IMR-90 (cell line): ENCODE data around the gene C15orf40. TPM values are rescaled to one million over a fixed set of nuclear protein-coding genes. Genes with fewer than 3 reads are reported as not detected.

ENCODE experiments used
- ATAC-seq: fragments of 200-7000 bp; cut with Tn5 transposase; 2 replicates; pipeline ENCODE4 v1.9.1; 2020; ENCODE audit warnings: low read depth, mild to moderate bottlenecking, moderate library complexity
- BruUV-seq: library from RNA; stranded (reverse); fragments of 400-500 nt; replicated peaks from 2 replicates; lab custom pipeline; 2021; lab: Mats Ljungman, UMichigan
- CTCF ChIA-PET: fragments of 300-600 bp; formaldehyde crosslinking; extraction: SDS; loops from one replicate; lab custom pipeline; 2021; ENCODE audit warnings: antibody characterized with exemption; lab: Yijun Ruan, JAX
- POLR2A ChIA-PET: fragments of 300-600 bp; sonication (Branson Sonifier 250); formaldehyde crosslinking; loops from one replicate; lab custom pipeline; 2022; ENCODE audit warnings: antibody characterized with exemption; ENCODE audit not compliant: unreplicated experiment; lab: Charles Lee
- DNase-seq: peaks from one replicate; pipeline ENCODE4 v3.0.0; 2013
- H2AFZ ChIP-seq: replicated peaks from 2 replicates; pipeline ENCODE3; 2013; ENCODE audit warnings: low read length, mild to moderate bottlenecking; ENCODE audit not compliant: poor library complexity
- H2AK5ac ChIP-seq: 2 replicates; pipeline ENCODE4 v1.6.1; 2013; ENCODE audit warnings: low read depth, low read length, inconsistent platforms
- H2AK9ac ChIP-seq: replicated peaks from 2 replicates; pipeline ENCODE3; 2013; ENCODE audit warnings: mild to moderate bottlenecking, low read depth, low read length, moderate library complexity; ENCODE audit not compliant: poor library complexity
- H2BK120ac ChIP-seq: 2 replicates; pipeline ENCODE4 v1.6.1; 2013; ENCODE audit warnings: low read depth, low read length, inconsistent platforms
- H2BK15ac ChIP-seq: 3 replicates; pipeline ENCODE4 v1.6.1; 2013; ENCODE audit warnings: low read depth, low read length, inconsistent platforms
- H2BK20ac ChIP-seq: 2 replicates; pipeline ENCODE4 v1.6.1; 2013; ENCODE audit warnings: low read depth, mild to moderate bottlenecking, inconsistent platforms, low read length, moderate library complexity
- H2BK5ac ChIP-seq: 2 replicates; pipeline ENCODE4 v1.6.1; 2013; ENCODE audit warnings: mild to moderate bottlenecking, low read depth, low read length, inconsistent platforms; ENCODE audit not compliant: poor library complexity, severe bottlenecking
- H3K14ac ChIP-seq: replicated peaks from 2 replicates; pipeline ENCODE4 v1.6.1; 2013; ENCODE audit warnings: low read depth, low read length, inconsistent platforms
- H3K18ac ChIP-seq: 2 replicates; pipeline ENCODE4 v1.6.1; 2013; ENCODE audit warnings: low read depth, low read length, control low read depth
- H3K23ac ChIP-seq: 2 replicates; pipeline ENCODE4 v1.6.1; 2013; ENCODE audit warnings: low read depth, low read length, inconsistent platforms
- H3K27ac ChIP-seq: 2 replicates; pipeline ENCODE4 v1.5.1; 2013; ENCODE audit warnings: mild to moderate bottlenecking, control low read depth, low read length; ENCODE audit not compliant: insufficient read depth
- H3K27me3 ChIP-seq: 2 replicates; pipeline ENCODE4 v1.6.1; 2013; ENCODE audit warnings: low read length; ENCODE audit not compliant: control insufficient read depth, insufficient read depth
- H3K36me3 ChIP-seq: 2 replicates; pipeline ENCODE4 v1.6.1; 2013; ENCODE audit warnings: low read length, mixed read lengths; ENCODE audit not compliant: control insufficient read depth, insufficient read depth
- H3K4ac ChIP-seq: 2 replicates; pipeline ENCODE4 v1.6.1; 2013; ENCODE audit warnings: low read depth, low read length, inconsistent platforms
- H3K4me1 ChIP-seq: 2 replicates; pipeline ENCODE4 v1.6.1; 2013; ENCODE audit warnings: low read length, mixed read lengths; ENCODE audit not compliant: control insufficient read depth, insufficient read depth
- H3K4me2 ChIP-seq: 2 replicates; pipeline ENCODE4 v1.6.1; 2013; ENCODE audit warnings: low read depth, mild to moderate bottlenecking, control low read depth, low read length, moderate library complexity
- H3K4me3 ChIP-seq: 2 replicates; pipeline ENCODE4 v1.5.1; 2013; ENCODE audit warnings: low read depth, mild to moderate bottlenecking, control low read depth, low read length, moderate library complexity; ENCODE audit not compliant: insufficient read depth
- H3K56ac ChIP-seq: 2 replicates; pipeline ENCODE4 v1.6.1; 2013; ENCODE audit warnings: low read length, inconsistent platforms; ENCODE audit not compliant: insufficient read depth; ENCODE audit errors: extremely low read depth
- H3K79me1 ChIP-seq, 2 experiments: 2 replicates each; pipeline ENCODE4 v1.6.1; 2013; ENCODE audit warnings: low read length in 2 of 2, inconsistent platforms in 1 of 2, low read depth in 1 of 2
- H3K9ac ChIP-seq: 2 replicates; pipeline ENCODE4 v1.6.1; 2013; ENCODE audit warnings: low read depth, low read length, control low read depth
- H3K9me1 ChIP-seq: 2 replicates; pipeline ENCODE4 v1.6.1; 2013; ENCODE audit warnings: low read length, inconsistent platforms; ENCODE audit not compliant: insufficient read depth
- H3K9me3 ChIP-seq: 2 replicates; pipeline ENCODE4 v1.6.1; 2013; ENCODE audit warnings: low read length; ENCODE audit not compliant: control insufficient read depth, insufficient read depth
- H4K20me1 ChIP-seq: 2 replicates; pipeline ENCODE4 v1.6.1; 2013; ENCODE audit warnings: low read length, inconsistent platforms; ENCODE audit not compliant: insufficient read depth
- H4K5ac ChIP-seq: 2 replicates; pipeline ENCODE4 v1.6.1; 2013; ENCODE audit warnings: mild to moderate bottlenecking, low read depth, low read length, control low read depth
- H4K8ac ChIP-seq, 2 experiments: 2 replicates each; pipeline ENCODE4 v1.6.1; 2013; ENCODE audit warnings: low read depth in 2 of 2, low read length in 2 of 2, control low read depth in 1 of 2, inconsistent platforms in 1 of 2
- H4K91ac ChIP-seq: 2 replicates; pipeline ENCODE4 v1.6.1; 2013; ENCODE audit warnings: low read depth, low read length, inconsistent platforms; ENCODE audit not compliant: insufficient read depth
- BHLHE40 ChIP-seq: fragments of 150-350 bp; IDR thresholded peaks from 2 replicates; pipeline ENCODE4 v1.6.1; 2016; ENCODE audit warnings: mild to moderate bottlenecking, low read depth, low read length
- MAFK ChIP-seq: IDR thresholded peaks from 2 replicates; pipeline ENCODE4 v1.6.1; 2012; ENCODE audit warnings: low read depth, low read length, improper control_type of control experiment
- MXI1 ChIP-seq: IDR thresholded peaks from 2 replicates; pipeline ENCODE4 v1.6.1; 2012; ENCODE audit warnings: low read depth, mild to moderate bottlenecking, low read length, moderate library complexity, borderline replicate concordance
- NFE2L2 ChIP-seq: fragments of 150-350 bp; IDR thresholded peaks from 2 replicates; pipeline ENCODE4 v1.6.1; 2016; ENCODE audit warnings: low read depth, mild to moderate bottlenecking, low read length
- POLR2A ChIP-seq: IDR thresholded peaks from 2 replicates; pipeline ENCODE4 v1.6.1; 2012; ENCODE audit warnings: mild to moderate bottlenecking, low read depth, low read length
- RCOR1 ChIP-seq: IDR thresholded peaks from 2 replicates; pipeline ENCODE4 v1.6.1; 2012; ENCODE audit warnings: mild to moderate bottlenecking, low read length, improper control_type of control experiment; ENCODE audit not compliant: insufficient replicate concordance
- SMC3 ChIP-seq: fragments of 150-350 bp; IDR thresholded peaks from 2 replicates; pipeline ENCODE4 v1.6.1; 2016; ENCODE audit warnings: low read depth, mild to moderate bottlenecking, antibody characterized with exemption, low read length, moderate library complexity
- WGBS, 2 experiments: methylation state at CpG; one replicate each; pipeline versions ENCODE4 v1.1.5 to v1.1.7; 2013; ENCODE audit warnings: missing lambda C conversion rate in 2 of 2; ENCODE audit not compliant: insufficient read length in 1 of 2; ENCODE audit errors: extremely low coverage in 2 of 2; 5-methylcytosine and 5-hydroxymethylcytosine counted together
- dilution Hi-C: fragments of 300-500 bp; cut with HindIII; formaldehyde crosslinking; loops from one replicate; pipeline ENCODE4 v1.14.3; 2018; ENCODE audit warnings: low sequenced_read_pairs; ENCODE audit not compliant: unreplicated experiment
- in situ Hi-C: fragments of 300-500 bp; cut with MboI; formaldehyde crosslinking; loops from 3 replicates; pipeline ENCODE4 v1.14.3; 2019; ENCODE audit warnings: low sequenced_read_pairs, inconsistent platforms, mixed read lengths
- intact Hi-C: fragments of 100-400 bp; cut with micrococcal nuclease; formaldehyde crosslinking; loops from 2 replicates; pipeline ENCODE4 v1.10.0; 2022
- polyA plus RNA-seq, 3 experiments: library from polyadenylated mRNA; depleted of rRNA; stranded (reverse); fragments of >200 nt; gene quantifications; 2 replicates each; pipeline ENCODE4 v1.2.3, GENCODE V29; 2012; ENCODE audit warnings: low replicate concordance in 1 of 3
- total RNA-seq: library from RNA; depleted of rRNA; stranded (reverse); fragments of >200 nt; gene quantifications from 2 replicates; pipeline ENCODE4 v1.2.3, GENCODE V29; 2012
- TF ChIP-seq, protein P1 (sequence below): conservative IDR thresholded peaks from 2 replicates; pipeline ENCODE4 v1.5.1; 2012; ENCODE audit warnings: mild to moderate bottlenecking, low read depth, low read length, improper control_type of control experiment
- TF ChIP-seq, protein P2 (sequence below): fragments of 150-350 bp; IDR thresholded peaks from 2 replicates; pipeline ENCODE4 v1.6.1; 2017; ENCODE audit warnings: mild to moderate bottlenecking, antibody characterized with exemption, low read length, low read depth

The C15orf40 gene
- total and polyA plus RNA-seq, 2 of the 4 experiments (the other 2 are of a cell fraction), result 7.0 to 10.7 TPM

DNA sequence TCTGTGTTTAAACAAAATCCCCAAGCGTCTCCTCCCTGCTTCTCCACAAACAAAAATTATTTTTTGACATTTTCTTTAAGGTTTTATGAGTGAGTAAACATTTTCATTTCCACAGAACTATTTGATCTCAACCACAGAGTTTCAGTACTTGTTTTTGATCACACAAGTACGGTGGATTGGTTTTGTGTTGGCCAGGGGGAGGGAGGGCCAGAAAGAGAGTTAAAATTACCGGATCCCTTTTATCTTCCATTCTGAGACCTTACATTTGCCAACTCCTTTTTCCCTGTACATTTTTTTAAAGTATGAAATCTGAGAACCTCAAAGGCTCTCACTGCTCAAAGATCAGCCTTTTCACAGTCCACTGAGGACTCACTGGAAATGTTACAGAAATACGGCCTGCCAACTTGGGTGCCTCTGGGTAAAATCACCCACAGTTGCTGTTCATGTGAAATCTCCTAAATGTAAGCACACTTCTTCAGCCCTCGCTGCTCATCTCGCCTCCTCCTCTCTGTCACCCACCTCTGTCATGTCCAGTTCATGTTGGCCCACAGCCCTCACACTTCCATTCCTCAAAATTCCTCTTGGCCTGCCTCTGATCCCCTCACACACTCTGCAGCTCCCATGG is 60.6 kb downstream of the C15orf40 start:
- Histone ChIP-seq H4K8ac (no peak overlapping the region), H3K23ac (no peak overlapping the region), H3K9me3 (no peaks in the 10 kb centered on the region), H3K79me1 (no peaks in the 10 kb centered on the region), H4K5ac (no peak overlapping the region), H2BK5ac (no peak overlapping the region), H2AFZ (no peak overlapping the region), H4K20me1 (no peaks in the 10 kb centered on the region), H2BK120ac (no peak overlapping the region), H3K4me1 (no peaks in the 10 kb centered on the region), H3K4me2 (no peak overlapping the region), H2AK9ac (no peak overlapping the region), H3K14ac (no peak overlapping the region), H2BK20ac (no peak overlapping the region), H4K91ac (no peak overlapping the region), H2AK5ac (no peak overlapping the region), H3K4me3 (no peak overlapping the region), H3K18ac (no peak overlapping the region), H3K9me1 (no peaks in the 10 kb centered on the region; the same call in 1 of the 2 replicates), H3K9ac (no peak overlapping the region), H3K36me3 (no peaks in the 10 kb centered on the region), H3K27ac (no peak overlapping the region), H3K56ac (no peak overlapping the region), H2BK15ac (no peak overlapping the region), H3K4ac (no peak overlapping the region), H3K27me3 (peaks cover 26% of the 10 kb centered on the region)
- in situ Hi-C loops (no loop called here), dilution Hi-C loops (no loop called here), intact Hi-C loops (loop anchor here (10.0 kb wide), 1 partner anchor 96 kb away; no protein-coding TSS in a partner anchor)
- no TSS peak for BruUV-seq
- POLR2A ChIA-PET, result no interaction called here
- 50% methylated on average over 3 of the region's 6 CpGs; no CpG with 5 or more reads in 1 of the 2 experiments for WGBS, 2 experiments
- TF ChIP-seq BHLHE40 (no peak), NFE2L2 (no peak), MXI1 (no peak), MAFK (no peak), POLR2A (no peak), RCOR1 (no peak), SMC3 (no peak)
- TF ChIP-seq, protein P1, sequence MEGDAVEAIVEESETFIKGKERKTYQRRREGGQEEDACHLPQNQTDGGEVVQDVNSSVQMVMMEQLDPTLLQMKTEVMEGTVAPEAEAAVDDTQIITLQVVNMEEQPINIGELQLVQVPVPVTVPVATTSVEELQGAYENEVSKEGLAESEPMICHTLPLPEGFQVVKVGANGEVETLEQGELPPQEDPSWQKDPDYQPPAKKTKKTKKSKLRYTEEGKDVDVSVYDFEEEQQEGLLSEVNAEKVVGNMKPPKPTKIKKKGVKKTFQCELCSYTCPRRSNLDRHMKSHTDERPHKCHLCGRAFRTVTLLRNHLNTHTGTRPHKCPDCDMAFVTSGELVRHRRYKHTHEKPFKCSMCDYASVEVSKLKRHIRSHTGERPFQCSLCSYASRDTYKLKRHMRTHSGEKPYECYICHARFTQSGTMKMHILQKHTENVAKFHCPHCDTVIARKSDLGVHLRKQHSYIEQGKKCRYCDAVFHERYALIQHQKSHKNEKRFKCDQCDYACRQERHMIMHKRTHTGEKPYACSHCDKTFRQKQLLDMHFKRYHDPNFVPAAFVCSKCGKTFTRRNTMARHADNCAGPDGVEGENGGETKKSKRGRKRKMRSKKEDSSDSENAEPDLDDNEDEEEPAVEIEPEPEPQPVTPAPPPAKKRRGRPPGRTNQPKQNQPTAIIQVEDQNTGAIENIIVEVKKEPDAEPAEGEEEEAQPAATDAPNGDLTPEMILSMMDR, result no peak
- TF ChIP-seq, protein P2, sequence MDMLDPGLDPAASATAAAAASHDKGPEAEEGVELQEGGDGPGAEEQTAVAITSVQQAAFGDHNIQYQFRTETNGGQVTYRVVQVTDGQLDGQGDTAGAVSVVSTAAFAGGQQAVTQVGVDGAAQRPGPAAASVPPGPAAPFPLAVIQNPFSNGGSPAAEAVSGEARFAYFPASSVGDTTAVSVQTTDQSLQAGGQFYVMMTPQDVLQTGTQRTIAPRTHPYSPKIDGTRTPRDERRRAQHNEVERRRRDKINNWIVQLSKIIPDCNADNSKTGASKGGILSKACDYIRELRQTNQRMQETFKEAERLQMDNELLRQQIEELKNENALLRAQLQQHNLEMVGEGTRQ, result no peak
- CTCF ChIA-PET, result no interaction called here
- ATAC-seq, result no peak
- no peak for DNase-seq
